SH-SY5Y (cell line): ENCODE measurements around the gene MGMT.

Source experiments
- GATA2 ChIP-seq: IDR thresholded peaks from 2 replicates; pipeline ENCODE4 v1.6.1; 2011; ENCODE audit warnings: mild to moderate bottlenecking, low read depth, low read length
- GATA3 ChIP-seq: IDR thresholded peaks from 2 replicates; pipeline ENCODE4 v1.6.1; 2011; ENCODE audit warnings: low read depth, mild to moderate bottlenecking, low read length, moderate library complexity

DNA sequence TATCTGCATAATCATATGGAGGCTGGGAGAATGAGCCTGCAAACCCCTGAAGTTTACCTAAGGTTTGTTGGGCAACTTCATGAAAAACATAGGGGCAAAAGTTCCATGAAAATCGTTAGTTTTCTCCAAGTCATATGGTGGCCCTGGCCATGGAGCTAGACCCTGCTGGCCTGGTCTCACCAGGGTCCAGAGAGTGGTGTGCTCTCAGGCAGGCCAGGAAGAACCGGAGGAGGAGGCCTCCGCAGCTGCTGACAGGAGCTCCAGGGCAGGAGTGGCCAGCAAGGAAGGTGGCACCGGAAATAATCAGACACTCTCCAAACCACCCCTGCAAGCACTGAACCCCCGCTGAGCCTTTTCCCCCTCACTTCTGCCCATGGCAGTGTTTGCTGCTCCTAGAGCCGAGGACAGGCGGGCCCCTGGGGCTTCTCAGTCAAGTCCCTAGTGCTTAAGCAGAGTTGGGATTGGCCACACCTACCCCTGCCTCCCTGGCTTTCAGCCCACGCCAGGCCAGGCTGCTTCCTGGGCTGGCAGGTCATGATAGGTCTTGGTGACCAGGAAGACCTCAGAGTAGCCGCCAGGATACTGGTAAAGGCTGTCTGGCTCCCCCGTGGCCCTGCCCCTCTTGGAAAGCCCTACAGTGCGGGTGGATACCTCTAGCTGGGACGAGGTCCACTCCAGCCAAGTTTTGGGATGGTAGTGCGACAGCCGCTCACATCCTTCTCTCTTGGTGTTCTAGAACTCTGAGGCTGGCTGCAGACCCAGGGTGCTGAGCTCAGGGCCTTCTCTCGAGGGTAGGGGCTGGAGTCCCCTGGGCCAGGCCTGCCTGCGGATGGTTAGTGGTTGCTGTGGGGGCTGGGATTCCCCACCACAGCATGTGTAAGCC, 242.8 kb downstream of the MGMT start:
- no peak for TF ChIP-seq GATA2
- no peak for TF ChIP-seq GATA3
